K562 (cell line): ENCODE data around the gene KCNQ4. TPM values are rescaled to one million over a fixed set of nuclear protein-coding genes. Genes with fewer than 3 reads are reported as not detected.

Source experiments
- ATAC-seq: fragments of 200-7000 bp; cut with Tn5 transposase; 3 replicates; pipeline ENCODE4 v1.9.1; 2020; ENCODE audit warnings: moderate library complexity
- BruUV-seq: library from RNA; stranded (reverse); fragments of 400-500 nt; replicated peaks from 2 replicates; lab custom pipeline; 2021; lab: Mats Ljungman, UMichigan
- CTCF ChIA-PET: fragments of 300-600 bp; formaldehyde crosslinking; extraction: SDS; loops from one replicate; lab custom pipeline; 2021; ENCODE audit warnings: low intra/inter-chr PET ratio; lab: Yijun Ruan, JAX
- POLR2A ChIA-PET: fragments of 300-600, 350-650 bp; sonication (Branson Sonifier 250); formaldehyde crosslinking; extraction: SDS; loops from one replicate; lab custom pipeline; 2021; ENCODE audit warnings: antibody characterized with exemption, inconsistent platforms; lab: Yijun Ruan, JAX
- DNase-seq, 4 experiments: peaks; one replicate each; pipeline versions ENCODE4 v3.0.0 to v3.0.0-alpha.2; 2011 to 2018; ENCODE audit warnings: low spot score in 3 of 4, mixed read lengths in 3 of 4; ENCODE audit errors: extremely low read depth in 1 of 4
- FAIRE-seq: peaks from 2 replicates; lab custom pipeline; 2011; peaks lifted over from hg19 to GRCh38; lab: Jason Lieb, UNC
- H2AFZ ChIP-seq: 2 replicates; pipeline ENCODE4 v1.6.0; 2011; ENCODE audit warnings: low read depth, low read length, control low read depth, inconsistent platforms
- H3K27ac ChIP-seq: fragments of 200-600 bp; 3 replicates; pipeline ENCODE4 v1.8.0; 2011; ENCODE audit warnings: low read depth, mild to moderate bottlenecking, control low read depth, inconsistent platforms, low read length, moderate library complexity, mixed read lengths; ENCODE audit errors: extremely low read depth
- H3K27me3 ChIP-seq, 2 experiments: fragments of 300-600 bp in 1 of 2; 2 replicates in 1 of 2; 3 replicates in 1 of 2; pipeline versions ENCODE4 v1.6.0 to v1.8.0; 2011; ENCODE audit warnings: inconsistent platforms in 2 of 2, low read length in 2 of 2, mild to moderate bottlenecking in 1 of 2, mixed read lengths in 1 of 2, moderate library complexity in 1 of 2; ENCODE audit not compliant: control insufficient read depth in 2 of 2, insufficient read depth in 2 of 2
- H3K36me3 ChIP-seq: fragments of 300-600 bp; 3 replicates; pipeline ENCODE4 v1.8.0; 2011; ENCODE audit warnings: mild to moderate bottlenecking, low read length, inconsistent platforms; ENCODE audit not compliant: control insufficient read depth, insufficient read depth
- H3K4me1 ChIP-seq, 2 experiments: fragments of 200-600 bp in 1 of 2; replicated peaks in 1 of 2; 2 replicates in 1 of 2; 3 replicates in 1 of 2; pipeline versions ENCODE4 v1.5.1 to v1.8.0; 2011; ENCODE audit warnings: inconsistent platforms in 2 of 2, low read length in 2 of 2, mild to moderate bottlenecking in 1 of 2, mixed read lengths in 1 of 2, moderate library complexity in 1 of 2; ENCODE audit not compliant: control insufficient read depth in 2 of 2, insufficient read depth in 2 of 2
- H3K4me2 ChIP-seq: 2 replicates; pipeline ENCODE4 v1.6.1; 2011; ENCODE audit warnings: low read length, control low read depth, inconsistent platforms, mixed read lengths; ENCODE audit not compliant: insufficient read depth
- H3K4me3 ChIP-seq: fragments of 200-600 bp; sonication (generic), shearing (Covaris generic); 2 replicates; pipeline ENCODE4 v1.5.1; 2016; ENCODE audit warnings: control low read depth, inconsistent platforms
- H3K79me2 ChIP-seq: fragments of 200-600 bp; 3 replicates; pipeline ENCODE4 v1.8.0; 2011; ENCODE audit warnings: low read length, inconsistent platforms; ENCODE audit not compliant: control insufficient read depth, insufficient read depth
- H3K9ac ChIP-seq, 2 experiments: 2 replicates each; pipeline versions ENCODE4 v1.6.0 to v1.6.1; 2011; ENCODE audit warnings: low read depth in 2 of 2, low read length in 2 of 2, control low read depth in 1 of 2, inconsistent platforms in 1 of 2, mild to moderate bottlenecking in 1 of 2, mixed read lengths in 1 of 2; ENCODE audit not compliant: insufficient read depth in 1 of 2
- H3K9me1 ChIP-seq: one replicate; pipeline ENCODE4 v1.6.0; 2011; ENCODE audit warnings: inconsistent platforms, mild to moderate bottlenecking, low read length, moderate library complexity; ENCODE audit not compliant: control insufficient read depth, insufficient read depth
- H3K9me3 ChIP-seq: replicated peaks from 2 replicates; pipeline ENCODE4 v1.5.1; 2011; ENCODE audit warnings: low read depth, low read length, inconsistent platforms; ENCODE audit not compliant: control insufficient read depth, insufficient read depth
- H4K20me1 ChIP-seq: replicated peaks from 2 replicates; pipeline ENCODE4 v1.6.1; 2011; ENCODE audit warnings: low read length, inconsistent platforms, mixed read lengths; ENCODE audit not compliant: control insufficient read depth, insufficient read depth
- BCOR ChIP-seq: fragments of 450-650 bp; IDR thresholded peaks from 2 replicates; pipeline ENCODE4 v1.6.1; 2016
- DPF2 ChIP-seq: fragments of 450-650 bp; IDR thresholded peaks from 2 replicates; pipeline ENCODE4 v1.6.1; 2016
- MAFF ChIP-seq: IDR thresholded peaks from 2 replicates; pipeline ENCODE4 v1.6.1; 2012; ENCODE audit warnings: low read length, improper control_type of control experiment
- MAFG ChIP-seq: fragments of 450-650 bp; conservative IDR thresholded peaks from 2 replicates; pipeline ENCODE4 v1.6.1; 2016; ENCODE audit warnings: missing genetic modification characterization, missing compliant biosample characterization
- MAFK ChIP-seq: IDR thresholded peaks from 2 replicates; pipeline ENCODE4 v1.6.1; 2011; ENCODE audit warnings: low read length, improper control_type of control experiment
- MGA ChIP-seq: fragments of 450-650 bp; IDR thresholded peaks from 2 replicates; pipeline ENCODE4 v1.6.1; 2016; ENCODE audit warnings: mild to moderate bottlenecking, moderate library complexity
- ZNF316 ChIP-seq: fragments of 450-650 bp; IDR thresholded peaks from 2 replicates; pipeline ENCODE4 v1.6.1; 2016
- ZNF592 ChIP-seq: fragments of 450-650 bp; IDR thresholded peaks from 2 replicates; pipeline ENCODE4 v1.6.1; 2017; ENCODE audit warnings: antibody characterized with exemption, mild to moderate bottlenecking
- WGBS: fragments of 100-300 bp; shearing (Covaris generic); methylation state at CpG from one replicate; pipeline ENCODE4 v1.1.6; 2016; ENCODE audit warnings: low coverage, mixed read lengths; ENCODE audit not compliant: insufficient coverage; ENCODE audit errors: missing lambda C conversion rate; 5-methylcytosine and 5-hydroxymethylcytosine counted together
- in situ Hi-C: fragments of 300-500 bp; cut with MboI; formaldehyde crosslinking; loops from 4 replicates; pipeline ENCODE4 v1.15.0; 2018; ENCODE audit warnings: inconsistent platforms, mixed read lengths
- intact Hi-C: fragments of 100-400 bp; cut with micrococcal nuclease; formaldehyde crosslinking; loops from 2 replicates; pipeline ENCODE4 v1.14.2; 2022
- polyA plus RNA-seq, 8 experiments: library from polyadenylated mRNA; depleted of rRNA in 4 of 8; stranded (reverse) in 5 of 8; unstranded in 3 of 8; fragments of >200 nt; fragmentation: Nextera tagmentation in 2 of 8; fragmentation: Illumina TruSeq in 1 of 8; extraction: Ambion mirVana in 2 of 8; extraction: Trizol in 1 of 8; gene quantifications; 2 replicates each; pipeline versions ENCODE4 v1.2.1 to v1.2.3, GENCODE V29; 2011 to 2014; ENCODE audit warnings: inconsistent platforms in 1 of 8, missing spikeins in 1 of 8
- total RNA-seq, 7 experiments: library from RNA; depleted of rRNA in 6 of 7; stranded (reverse); fragments of >200 nt in 6 of 7; fragmentation: Illumina TruSeq in 2 of 7; extraction: Trizol in 2 of 7; gene quantifications; 2 replicates each; pipeline versions ENCODE4 v1.2.1 to v1.2.3, GENCODE V29; 2011 to 2021; ENCODE audit warnings: low replicate concordance in 1 of 7

The KCNQ4 gene
- total and polyA plus RNA-seq, 9 of the 15 experiments (the other 6 are each of a cell fraction or from before 2014, with no cell fraction given) = 0.07 to 4.1 (median 0.79) TPM

- BruUV-seq = no TSS peak
- intact Hi-C loops = no loop called here
- TF ChIP-seq MAFK (peak; percentile 100), ZNF316 (peak; percentile 100), DPF2 (peak; percentile 67), MAFF (peak; percentile 100), MGA (no peak), ZNF592 (0 out of 2 replicates have a peak, but pooled peaks have one; percentile 48), MAFG (peak; percentile 100), BCOR (peak; percentile 34; the same call in 1 of the 2 replicates)
Observed at GRCh38 chr1:40815420-40815819, 31.8 kb downstream of the KCNQ4 start.

More at GRCh38 chr1:40815420-40815819, 31.8 kb downstream of the KCNQ4 start:
- Histone ChIP-seq H3K4me2 (peak overlapping the region; percentile 71), H3K27me3 (no peaks in the 10 kb centered on the region), H3K9me1 (peaks cover 11% of the 10 kb centered on the region), H3K27ac (no peak overlapping the region), H3K79me2 (no peaks in the 10 kb centered on the region), H3K4me1 (peaks cover 19 to 48% of the 10 kb centered on the region in 2 experiments), H3K9ac (peak overlapping the region; percentile 24 to 74; a peak in 1 of 4 replicates), H2AFZ (peak overlapping the region; percentile 60), H3K9me3 (no peaks in the 10 kb centered on the region), H3K4me3 (no peak overlapping the region), H3K36me3 (peaks cover 10% of the 10 kb centered on the region; the same call in 2 of the 3 replicates), H4K20me1 (0 out of 2 replicates have a peak, but pooled peaks cover 5% of the 10 kb centered on the region)
- ChIA-PET CTCF (no interaction called here), POLR2A (interaction anchor here (0.6 to 1.7 kb wide), 7 partner anchors 9 to 275 kb away, joined by 3 to 6 read pairs (median 4); no protein-coding TSS in a partner anchor)
- ATAC-seq (peak; percentile 18; the same call in 2 of the 3 replicates), FAIRE-seq (peak; percentile 91), DNase-seq (peak in 2 of 4 experiments; percentile 45 to 46)
- 13% methylated on average over 9 of the region's 9 CpGs for WGBS
- in situ Hi-C loops = no loop called here
